A549 (cell line): ENCODE results near the gene DAB2IP.

Experiments used
- CEBPB ChIP-seq, 2 experiments: fragments of >200 bp in 1 of 2; sonication (Bioruptor Twin) in 1 of 2; formaldehyde crosslinking in 1 of 2; IDR thresholded peaks; 2 replicates each; pipeline ENCODE4 v1.6.1; 2012 to 2016
- CTCF ChIP-seq: fragments of >200 bp; sonication (Bioruptor Twin); formaldehyde crosslinking; IDR thresholded peaks from 3 replicates; pipeline ENCODE4 v1.5.1; 2016
- EP300 ChIP-seq, 2 experiments: fragments of >200 bp; sonication (Bioruptor Twin); formaldehyde crosslinking; IDR thresholded peaks; 2 replicates in 1 of 2; 3 replicates in 1 of 2; pipeline ENCODE4 v1.6.1; 2016 to 2017
- HOXA7 ChIP-seq: fragments of 250-450 bp; sonication (Bioruptor Pico); IDR thresholded peaks from 2 replicates; pipeline ENCODE4 v1.5.0; 2020; ENCODE audit warnings: mild to moderate bottlenecking, moderate library complexity
- MAFK ChIP-seq: fragments of 450-650 bp; IDR thresholded peaks from 2 replicates; pipeline ENCODE4 v1.6.1; 2014; ENCODE audit not compliant: partially characterized antibody
- MYC ChIP-seq: IDR thresholded peaks from 2 replicates; pipeline ENCODE4 v1.6.1; 2012; ENCODE audit warnings: mild to moderate bottlenecking, inconsistent platforms, low read length, improper control_type of control experiment, borderline replicate concordance
- NFE2L2 ChIP-seq: fragments of 150-350 bp; conservative IDR thresholded peaks from 2 replicates; pipeline ENCODE4 v1.6.1; 2014; ENCODE audit warnings: low read length
- NR3C1 ChIP-seq: fragments of >200 bp; sonication (Bioruptor Twin); formaldehyde crosslinking; IDR thresholded peaks from 3 replicates; pipeline ENCODE4 v1.6.1; 2017
- POLR2A ChIP-seq: IDR thresholded peaks from 2 replicates; pipeline ENCODE4 v1.6.1; 2012; ENCODE audit warnings: mild to moderate bottlenecking, low read length
- SMC3 ChIP-seq: fragments of >200 bp; sonication (Bioruptor Twin); formaldehyde crosslinking; IDR thresholded peaks from 3 replicates; pipeline ENCODE4 v1.6.1; 2018; ENCODE audit warnings: inconsistent platforms
- SREBF2 ChIP-seq: fragments of 450-650 bp; IDR thresholded peaks from 2 replicates; pipeline ENCODE4 v1.6.1; 2014; ENCODE audit warnings: mild to moderate bottlenecking, moderate library complexity
- TP53 ChIP-seq: fragments of 250-450 bp; sonication (Bioruptor Pico); IDR thresholded peaks from 2 replicates; pipeline ENCODE4 v1.5.0; 2021; ENCODE audit warnings: mild to moderate bottlenecking, moderate library complexity
- ZNF302 ChIP-seq: fragments of 250-450 bp; sonication (Bioruptor Pico); IDR thresholded peaks from 2 replicates; pipeline ENCODE4 v1.9.0; 2021; ENCODE audit warnings: inconsistent platforms, mild to moderate bottlenecking, moderate library complexity

- TF ChIP-seq SMC3 (no peak), NFE2L2 (no peak), ZNF302 (CRISPR knock-in tag) (no peak), CTCF (no peak), HOXA7 (CRISPR knock-in tag) (no peak), EP300 (IDR thresholded peaks at IDR 0.05) (no peak), NR3C1 (no peak), TP53 (no peak), POLR2A (no peak), MYC (no peak), MAFK (no peak), CEBPB (IDR thresholded peaks at IDR 0.05) (no peak), SREBF2 (no peak)
Measured at GRCh38 chr9:121732389-121732788, 81.0 kb downstream of the DAB2IP start.
